Suprapubic skin (tissue), 4 donors: ENCODE measurements around the gene PPP2R1A.

ENCODE experiments used
- CTCF ChIP-seq, 2 donors: fragments of 200-600 bp in 1 of 2; fragments of 450-650 bp in 1 of 2; sonication (generic) in 1 of 2; IDR thresholded peaks; one replicate each; pipeline ENCODE4 v1.5.1; 2016 to 2019; ENCODE audit warnings: antibody characterized with exemption in 2 of 2, mild to moderate bottlenecking in 1 of 2, moderate library complexity in 1 of 2
- EP300 ChIP-seq: sonication (generic); formaldehyde crosslinking; IDR thresholded peaks from one replicate; pipeline ENCODE4 v1.6.1; 2017; ENCODE audit warnings: antibody characterized with exemption
- POLR2A ChIP-seq, 2 donors: fragments of 450-650 bp; IDR thresholded peaks; one replicate each; pipeline ENCODE4 v1.6.1; 2017; ENCODE audit warnings: antibody characterized with exemption in 2 of 2, mild to moderate bottlenecking in 2 of 2, moderate library complexity in 2 of 2
- POLR2AphosphoS5 ChIP-seq, 3 donors: sonication (generic); formaldehyde crosslinking; IDR thresholded peaks; one replicate each; pipeline ENCODE4 v1.6.1; 2017; ENCODE audit warnings: antibody characterized with exemption in 3 of 3

- TF ChIP-seq CTCF (IDR thresholded peaks at IDR 0.05) (peak; percentile 83 to 89), POLR2A (IDR thresholded peaks at IDR 0.05) (no peak), EP300 (no peak), POLR2AphosphoS5 (IDR thresholded peaks at IDR 0.05) (no peak)
Observed at GRCh38 chr19:52237771-52238400, 48.0 kb downstream of the PPP2R1A start.
